Ectodermal cell (in vitro differentiated cells): Measurements from ENCODE around the gene POTEE.
A peak's percentile ranks its signal among the peaks of the same experiment; 100 is the strongest.
"Not testable (repeated sequence)": the region's sequence is repeated elsewhere in the genome, so short reads cannot be mapped to it uniquely, and the experiment has no call there.

ENCODE experiments used
- H3K27ac ChIP-seq: 2 replicates; pipeline ENCODE4 v1.7.0; 2013; ENCODE audit warnings: mild to moderate bottlenecking, low read depth, low read length; ENCODE audit not compliant: insufficient read depth, poor library complexity, severe bottlenecking
- H3K27me3 ChIP-seq: 2 replicates; pipeline ENCODE4 v1.7.0; 2013; ENCODE audit warnings: mild to moderate bottlenecking, low read length; ENCODE audit not compliant: insufficient read depth, control insufficient read depth, poor library complexity, severe bottlenecking
- H3K36me3 ChIP-seq: one replicate; pipeline ENCODE4 v1.7.0; 2013; ENCODE audit warnings: low read length; ENCODE audit not compliant: control insufficient read depth, insufficient read depth
- H3K4me1 ChIP-seq: one replicate; pipeline ENCODE4 v1.7.0; 2013; ENCODE audit warnings: low read length; ENCODE audit not compliant: control insufficient read depth, insufficient read depth
- H3K4me3 ChIP-seq: 2 replicates; pipeline ENCODE4 v1.7.0; 2013; ENCODE audit warnings: low read depth, low read length, control low read depth; ENCODE audit not compliant: insufficient read depth
- H3K9me3 ChIP-seq: 2 replicates; pipeline ENCODE4 v1.7.0; 2013; ENCODE audit warnings: mild to moderate bottlenecking, low read length, moderate library complexity; ENCODE audit not compliant: control insufficient read depth
- WGBS, 2 experiments: methylation state at CpG; one replicate each; pipeline ENCODE4 v1.1.7; 2013; ENCODE audit warnings: missing lambda C conversion rate in 2 of 2; 5-methylcytosine and 5-hydroxymethylcytosine counted together

The POTEE gene

GRCh38 chr2:131209773-131210104 lies 403 bp downstream of the POTEE start:
- not testable (repeated sequence) for H3K27me3 ChIP-seq, H3K27ac ChIP-seq, H3K4me3 ChIP-seq, H3K9me3 ChIP-seq, H3K4me1 ChIP-seq, H3K36me3 ChIP-seq
- WGBS, 2 experiments, result 91 to 98% methylated on average over 6 to 10 of the region's 14 CpGs

GRCh38 chr2:131210434-131211211 lies 1.3 kb downstream of the POTEE start:
- H3K4me3 ChIP-seq, H3K27me3 ChIP-seq, H3K9me3 ChIP-seq, H3K27ac ChIP-seq, H3K4me1 ChIP-seq, H3K36me3 ChIP-seq: not testable (repeated sequence)
- 80 to 96% methylated on average over 1 to 3 of the region's 22 CpGs for WGBS, 2 experiments

- H3K4me3 ChIP-seq, H3K4me1 ChIP-seq, H3K36me3 ChIP-seq, H3K27ac ChIP-seq, H3K27me3 ChIP-seq, H3K9me3 ChIP-seq: not testable (repeated sequence)
- WGBS, 2 experiments, result 90 to 91% methylated on average over 24 of the region's 60 CpGs
Measured at GRCh38 chr2:131217238-131217986, 8.1 kb downstream of the POTEE start.

- not testable (repeated sequence) for H3K4me1 ChIP-seq, H3K9me3 ChIP-seq, H3K4me3 ChIP-seq, H3K36me3 ChIP-seq, H3K27me3 ChIP-seq
- peak overlapping the region; percentile 63 for H3K27ac ChIP-seq
- WGBS, 2 experiments, result 19 to 24% methylated on average over 5 to 7 of the region's 10 CpGs
Measured at GRCh38 chr2:131235543-131236449, 26.5 kb downstream of the POTEE start.
